ENCODE results near the gene PCED1A.

DNA sequence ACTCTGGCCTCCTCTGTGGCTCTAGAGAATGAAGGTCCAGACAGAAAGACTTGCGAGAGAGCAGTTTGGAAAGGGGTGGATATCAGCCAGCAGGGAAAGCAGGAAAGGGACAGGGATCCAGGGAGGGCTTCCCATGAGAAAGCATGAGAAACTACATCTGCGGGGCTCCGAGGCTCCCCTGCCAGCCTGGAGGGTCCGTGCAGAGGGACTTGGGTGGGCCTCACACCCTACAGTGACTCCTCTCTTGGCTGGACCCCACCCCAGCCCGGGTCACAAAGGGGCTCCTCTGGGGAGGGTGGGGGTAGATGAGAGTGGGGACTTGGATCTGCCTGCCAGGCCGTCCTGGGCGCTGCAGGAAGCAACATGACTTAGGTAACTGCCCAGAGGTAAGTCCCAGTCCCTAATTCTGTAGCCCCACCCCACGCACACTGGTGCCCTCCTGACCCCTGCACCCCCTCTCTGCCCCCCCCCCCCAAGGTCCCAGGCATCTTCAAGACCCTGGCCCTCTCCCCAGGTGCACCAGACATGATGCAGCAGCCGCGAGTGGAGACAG is 24.3 kb downstream of the PCED1A start, which contains the start of gene TMEM239:
- no peak for TF ChIP-seq POLR2AphosphoS5 (IDR thresholded peaks at IDR 0.05; ENCODE audit: low read depth, low read length)
- no peak for TF ChIP-seq SPI1 (IDR thresholded peaks at IDR 0.05; ENCODE audit: low read depth, low read length)
- no peak for TF ChIP-seq POLR2A (IDR thresholded peaks at IDR 0.05; ENCODE audit: low read depth, low read length)
- no peak for TF ChIP-seq POU2F2 (IDR thresholded peaks at IDR 0.05; ENCODE audit: low read depth, low read length)
- no peak for TF ChIP-seq PAX5 (IDR thresholded peaks at IDR 0.05; ENCODE audit: insufficient read depth, low read length, severe bottlenecking)

All from GM12891 (cell line).